Prostate gland (tissue), 2 donors: ENCODE data around the gene TNRC6A.

Source experiments
- CTCF ChIP-seq, 4 experiments: fragments of 200-600 bp in 2 of 4; fragments of 450-650 bp in 2 of 4; sonication (generic) in 2 of 4; IDR thresholded peaks; 1 replicate in 3 of 4; 2 replicates in 1 of 4; pipeline ENCODE4 v1.5.1; 2016 to 2019; ENCODE audit warnings: antibody characterized with exemption in 4 of 4, mild to moderate bottlenecking in 2 of 4, moderate library complexity in 2 of 4
- POLR2A ChIP-seq: fragments of 450-650 bp; IDR thresholded peaks from one replicate; pipeline ENCODE4 v1.6.1; 2016; ENCODE audit warnings: antibody characterized with exemption, mild to moderate bottlenecking

- TF ChIP-seq CTCF (IDR thresholded peaks at IDR 0.05) (no peak), POLR2A (no peak)
Measured at GRCh38 chr16:24749310-24749709, 19.9 kb downstream of the TNRC6A start.
